HEK293T (cell line): ENCODE results near the gene NIM1K.

ENCODE experiments used
- CTCF ChIA-PET: fragments of 350-600 bp; formaldehyde crosslinking; extraction: SDS; loops from one replicate; lab custom pipeline; 2021; ENCODE audit warnings: antibody characterized with exemption, inconsistent platforms; lab: Yijun Ruan, JAX
- POLR2A ChIA-PET: fragments of 350-600 bp; formaldehyde crosslinking; extraction: SDS; loops from one replicate; lab custom pipeline; 2020; ENCODE audit warnings: antibody characterized with exemption, inconsistent platforms; lab: Yijun Ruan, JAX
- DNase-seq: peaks from one replicate; pipeline ENCODE4 v3.0.0; 2012; ENCODE audit warnings: mixed read lengths; ENCODE audit errors: extremely low spot score
- ARNT ChIP-seq: fragments of 450-650 bp; IDR thresholded peaks from 2 replicates; pipeline ENCODE4 v1.6.1; 2017; ENCODE audit warnings: mild to moderate bottlenecking
- BHLHE40 ChIP-seq: fragments of 450-650 bp; IDR thresholded peaks from 2 replicates; pipeline ENCODE4 v1.6.1; 2016; ENCODE audit warnings: mild to moderate bottlenecking, moderate library complexity, borderline replicate concordance
- CTBP1 ChIP-seq: fragments of 450-650 bp; IDR thresholded peaks from 2 replicates; pipeline ENCODE4 v1.6.1; 2016; ENCODE audit warnings: borderline replicate concordance
- ELF4 ChIP-seq: fragments of 450-650 bp; IDR thresholded peaks from 2 replicates; pipeline ENCODE4 v1.6.1; 2017; ENCODE audit warnings: antibody characterized with exemption
- FOXA1 ChIP-seq: fragments of 450-650 bp; IDR thresholded peaks from 2 replicates; pipeline ENCODE4 v1.6.1; 2016; ENCODE audit warnings: mild to moderate bottlenecking
- FOXK2 ChIP-seq: fragments of 450-650 bp; IDR thresholded peaks from 2 replicates; pipeline ENCODE4 v1.6.1; 2016; ENCODE audit warnings: mild to moderate bottlenecking
- FOXM1 ChIP-seq: fragments of 450-650 bp; IDR thresholded peaks from 2 replicates; pipeline ENCODE4 v1.6.1; 2017; ENCODE audit warnings: mild to moderate bottlenecking, borderline replicate concordance
- HDGF ChIP-seq: fragments of 450-650 bp; IDR thresholded peaks from 2 replicates; pipeline ENCODE4 v1.6.1; 2017; ENCODE audit warnings: antibody characterized with exemption, borderline replicate concordance
- L3MBTL2 ChIP-seq: fragments of 450-650 bp; conservative IDR thresholded peaks from 2 replicates; pipeline ENCODE4 v1.6.1; 2016; ENCODE audit warnings: mild to moderate bottlenecking
- LEF1 ChIP-seq: fragments of 450-650 bp; IDR thresholded peaks from 2 replicates; pipeline ENCODE4 v1.6.1; 2017; ENCODE audit warnings: mild to moderate bottlenecking, borderline replicate concordance
- NFRKB ChIP-seq: fragments of 450-650 bp; IDR thresholded peaks from 2 replicates; pipeline ENCODE4 v1.6.1; 2016; ENCODE audit warnings: mild to moderate bottlenecking, moderate library complexity
- SP1 ChIP-seq: fragments of 450-650 bp; IDR thresholded peaks from 2 replicates; pipeline ENCODE4 v1.6.1; 2017
- SUZ12 ChIP-seq: fragments of 450-650 bp; IDR thresholded peaks from 2 replicates; pipeline ENCODE4 v1.6.1; 2016; ENCODE audit warnings: mild to moderate bottlenecking
- TARDBP ChIP-seq: fragments of 450-650 bp; IDR thresholded peaks from 2 replicates; pipeline ENCODE4 v1.6.1; 2016
- ZNF384 ChIP-seq: fragments of 450-650 bp; IDR thresholded peaks from 2 replicates; pipeline ENCODE4 v1.6.1; 2016
- TF ChIP-seq, protein P1 (sequence below): fragments of 450-650 bp; IDR thresholded peaks from 2 replicates; pipeline ENCODE4 v1.6.1; 2016

The NIM1K gene

GRCh38 chr5:43191740-43192557 is at the start of gene NIM1K:
TSS of gene NIM1K (plus strand) at chr5:43192225. CDS start at chr5:43245776, 53,551 bp downstream.
- DNase-seq, result peak; percentile 65
- CTCF ChIA-PET, result interaction anchor here (0.6 to 1.4 kb wide), 2 partner anchors 14 to 283 kb away, joined by 3 to 4 read pairs; no protein-coding TSS in a partner anchor
- POLR2A ChIA-PET, result interaction anchor here (0.7 to 1.5 kb wide), 3 partner anchors 24 to 292 kb away, joined by 4 to 13 read pairs (median 5); partner anchors contain the start of genes TMEM267 and ZNF131
- TF ChIP-seq TARDBP, result no peak
- no peak for TF ChIP-seq HDGF

GRCh38 chr5:43145071-43145470 is 47.0 kb upstream of the NIM1K start:
- ChIA-PET CTCF (no interaction called here), POLR2A (interaction anchor here (1.5 kb wide), 1 partner anchor 24 kb away, joined by 6 read pairs; no protein-coding TSS in a partner anchor)
- no peak for DNase-seq
- no peak for TF ChIP-seq CTBP1

GRCh38 chr5:43146958-43147357 is 45.1 kb upstream of the NIM1K start:
- CTCF ChIA-PET, result no interaction called here
- POLR2A ChIA-PET, result no interaction called here
- TF ChIP-seq ZNF384 (no peak), FOXA1 (no peak), L3MBTL2 (no peak), SP1 (no peak), TARDBP (no peak), HDGF (no peak), BHLHE40 (no peak), CTBP1 (no peak), ELF4 (no peak), NFRKB (no peak), FOXM1 (no peak), SUZ12 (no peak), FOXK2 (no peak), ARNT (no peak)
- TF ChIP-seq, protein P1, sequence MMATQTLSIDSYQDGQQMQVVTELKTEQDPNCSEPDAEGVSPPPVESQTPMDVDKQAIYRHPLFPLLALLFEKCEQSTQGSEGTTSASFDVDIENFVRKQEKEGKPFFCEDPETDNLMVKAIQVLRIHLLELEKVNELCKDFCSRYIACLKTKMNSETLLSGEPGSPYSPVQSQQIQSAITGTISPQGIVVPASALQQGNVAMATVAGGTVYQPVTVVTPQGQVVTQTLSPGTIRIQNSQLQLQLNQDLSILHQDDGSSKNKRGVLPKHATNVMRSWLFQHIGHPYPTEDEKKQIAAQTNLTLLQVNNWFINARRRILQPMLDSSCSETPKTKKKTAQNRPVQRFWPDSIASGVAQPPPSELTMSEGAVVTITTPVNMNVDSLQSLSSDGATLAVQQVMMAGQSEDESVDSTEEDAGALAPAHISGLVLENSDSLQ, result no peak

DNA sequence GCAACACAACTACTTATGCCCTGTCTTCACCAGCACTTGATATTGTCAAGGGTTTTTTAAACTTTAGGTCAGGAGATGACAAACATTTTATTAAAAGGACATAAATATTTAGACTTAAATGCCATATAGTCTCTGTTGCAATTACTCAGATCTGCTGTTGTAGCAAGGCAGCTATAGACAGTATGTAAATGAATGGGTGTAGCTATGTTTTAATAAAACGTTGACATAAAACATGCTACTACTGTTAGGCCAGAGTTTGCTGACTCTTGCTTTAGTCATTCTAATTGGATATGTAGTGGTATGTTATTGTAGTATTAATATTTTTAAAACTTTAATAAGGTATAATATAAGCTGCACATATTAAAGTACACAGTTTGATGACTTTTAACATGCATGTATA is 43.6 kb upstream of the NIM1K start:
- POLR2A ChIA-PET, result no interaction called here

More at GRCh38 chr5:43146958-43147357, 45.1 kb upstream of the NIM1K start:
- DNase-seq, result no peak

DNA sequence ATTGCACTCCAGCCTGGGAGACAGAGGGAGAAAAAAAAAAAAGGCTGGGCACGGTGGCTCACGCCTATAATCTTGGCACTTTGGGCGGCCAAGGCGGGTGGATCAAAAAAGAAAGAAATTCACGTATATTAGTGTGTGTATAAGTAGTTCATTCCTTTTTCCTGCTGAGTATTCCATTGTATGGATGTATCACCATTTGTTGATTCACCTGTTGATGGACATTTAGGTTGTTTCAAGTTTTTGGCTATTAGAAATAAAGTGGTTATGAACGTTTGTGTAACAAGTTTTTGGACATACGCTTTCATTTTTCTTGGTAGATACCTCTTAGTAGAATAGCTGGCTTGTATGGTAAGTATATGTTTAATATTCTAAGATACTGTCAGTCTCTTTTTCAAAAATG is 42.8 kb upstream of the NIM1K start:
- no peak for TF ChIP-seq SUZ12
- no peak for TF ChIP-seq ELF4
- TF ChIP-seq TARDBP, result no peak
- TF ChIP-seq ZNF384, result no peak
- no peak for TF ChIP-seq ARNT
- TF ChIP-seq CTBP1, result no peak
- TF ChIP-seq, protein P1, result no peak
- no peak for TF ChIP-seq NFRKB
- TF ChIP-seq HDGF, result no peak
- no peak for TF ChIP-seq FOXA1
- TF ChIP-seq FOXM1, result no peak
- no peak for TF ChIP-seq BHLHE40
- TF ChIP-seq SP1, result no peak
- TF ChIP-seq L3MBTL2, result no peak
- TF ChIP-seq FOXK2, result no peak
- TF ChIP-seq LEF1, result no peak
- POLR2A ChIA-PET, result interaction anchor here (1.6 kb wide), 1 partner anchor 28 kb away, joined by 7 read pairs; no protein-coding TSS in a partner anchor
- CTCF ChIA-PET, result no interaction called here
- no peak for DNase-seq

More for the DNA sequence above, 43.6 kb upstream of the NIM1K start:
- no peak for DNase-seq
- CTCF ChIA-PET, result interaction anchor here (1.2 kb wide), 1 partner anchor 240 kb away, joined by 3 read pairs; no protein-coding TSS in a partner anchor
- TF ChIP-seq ELF4 (no peak), FOXK2 (no peak), FOXM1 (no peak), ZNF384 (no peak)

DNA sequence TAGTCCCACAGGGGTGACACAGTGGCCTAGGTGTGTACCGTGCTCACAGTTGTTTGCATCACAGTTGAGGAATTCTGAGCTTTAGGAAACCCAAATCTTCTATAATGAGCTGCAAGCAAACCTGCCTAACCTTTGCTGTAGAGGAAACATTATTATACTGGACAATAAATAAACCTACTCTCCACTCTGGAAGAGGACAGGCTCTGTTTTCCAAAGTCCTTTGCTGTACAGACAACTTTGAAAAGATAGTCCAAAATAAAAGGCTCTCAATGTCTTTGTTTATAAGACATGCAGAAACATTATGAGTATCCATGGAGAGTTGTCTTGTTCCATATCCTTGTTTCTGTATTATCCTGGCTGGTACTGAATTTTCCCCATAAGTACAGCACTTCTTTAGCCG is 42.0 kb upstream of the NIM1K start:
- ChIA-PET CTCF (interaction anchor here (0.6 kb wide), 1 partner anchor 14 kb away, joined by 4 read pairs; no protein-coding TSS in a partner anchor), POLR2A (interaction anchor here (1.2 to 1.6 kb wide), 2 partner anchors 29 to 333 kb away, joined by 3 to 7 read pairs; partner anchors contain the start of gene TMEM267)
- no peak for DNase-seq
- no peak for TF ChIP-seq CTBP1
- no peak for TF ChIP-seq ARNT

DNA sequence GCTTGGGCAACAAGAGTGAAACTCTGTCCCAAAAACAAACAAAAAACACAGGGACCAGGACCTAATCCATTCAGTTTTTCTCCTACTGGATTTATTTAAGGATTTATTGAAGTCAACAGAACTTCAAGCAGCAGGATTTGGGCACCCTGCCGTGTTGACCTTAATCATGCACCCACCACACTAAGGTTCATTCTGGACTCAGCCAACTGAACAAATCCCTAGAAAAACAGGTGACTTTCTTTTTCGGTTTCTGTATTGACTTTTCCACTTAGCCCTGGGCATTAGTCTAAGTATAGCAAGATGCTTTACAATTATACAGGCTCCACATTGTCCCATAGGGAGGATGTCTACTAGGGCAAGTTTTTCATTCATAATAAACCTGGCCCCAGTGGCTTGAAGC is 41.3 kb upstream of the NIM1K start:
- TF ChIP-seq SP1 (no peak), ZNF384 (no peak), LEF1 (no peak)
- ChIA-PET CTCF (no interaction called here), POLR2A (interaction anchor here (1.2 to 1.6 kb wide), 2 partner anchors 29 to 333 kb away, joined by 3 to 7 read pairs; partner anchors contain the start of gene TMEM267)
- DNase-seq, result no peak
